GM12878 (cell line): ENCODE results near the gene CFAP99. TPM values are rescaled to one million over a fixed set of nuclear protein-coding genes. Genes with fewer than 3 reads are reported as not detected.

Experiments used
- ATAC-seq: fragments of 200-7000 bp; cut with Tn5 transposase; 3 replicates; pipeline ENCODE4 v1.9.1; 2020; ENCODE audit warnings: mild to moderate bottlenecking, moderate library complexity
- BruUV-seq: library from RNA; stranded (reverse); fragments of 400-500 nt; replicated peaks from 2 replicates; lab custom pipeline; 2021; lab: Mats Ljungman, UMichigan
- CTCF ChIA-PET: fragments of 300-600 bp; sonication (Branson Sonifier 250); formaldehyde crosslinking; extraction: SDS; loops from one replicate; lab custom pipeline; 2021; ENCODE audit warnings: inconsistent platforms; lab: Yijun Ruan, JAX
- POLR2A ChIA-PET: fragments of 350-600 bp; formaldehyde crosslinking; extraction: SDS; loops from one replicate; lab custom pipeline; 2021; ENCODE audit warnings: inconsistent platforms; lab: Charles Lee
- RAD21 ChIA-PET: fragments of 300-600 bp; sonication (Branson Sonifier 250); formaldehyde crosslinking; loops from one replicate; lab custom pipeline; 2023; ENCODE audit warnings: antibody characterized with exemption; ENCODE audit not compliant: unreplicated experiment; lab: Charles Lee
- SMC1A ChIA-PET: fragments of 300-600 bp; sonication (Branson Sonifier 250); formaldehyde crosslinking; loops from one replicate; lab custom pipeline; 2023; ENCODE audit not compliant: unreplicated experiment, uncharacterized antibody; lab: Charles Lee
- DNase-seq: peaks from one replicate; pipeline ENCODE4 v3.0.0-alpha.2; 2011; ENCODE audit warnings: low read depth, low spot score
- FAIRE-seq: peaks from 3 replicates; lab custom pipeline; 2011; peaks lifted over from hg19 to GRCh38; lab: Jason Lieb, UNC
- H2AFZ ChIP-seq: 2 replicates; pipeline ENCODE4 v1.6.0; 2011; ENCODE audit warnings: low read depth, low read length, control low read depth; ENCODE audit not compliant: control insufficient read depth
- H3K27ac ChIP-seq: 2 replicates; pipeline ENCODE4 v1.5.1; 2011; ENCODE audit warnings: control low read depth; ENCODE audit not compliant: control insufficient read depth, insufficient read depth
- H3K27me3 ChIP-seq, 2 experiments: replicated peaks in 1 of 2; 2 replicates each; pipeline versions ENCODE4 v1.6.0 to v1.6.1; 2011; ENCODE audit warnings: low read length in 1 of 2; ENCODE audit not compliant: control insufficient read depth in 2 of 2, insufficient read depth in 2 of 2
- H3K36me3 ChIP-seq, 2 experiments: 2 replicates each; pipeline ENCODE4 v1.5.1; 2011; ENCODE audit warnings: low read length in 1 of 2; ENCODE audit not compliant: control insufficient read depth in 2 of 2, insufficient read depth in 2 of 2
- H3K4me1 ChIP-seq: 2 replicates; pipeline ENCODE4 v1.6.1; 2011; ENCODE audit warnings: mild to moderate bottlenecking, low read length, moderate library complexity, mixed read lengths; ENCODE audit not compliant: control insufficient read depth, insufficient read depth
- H3K4me2 ChIP-seq: 2 replicates; pipeline ENCODE4 v1.6.0; 2011; ENCODE audit warnings: control low read depth; ENCODE audit not compliant: control insufficient read depth, insufficient read depth
- H3K4me3 ChIP-seq: fragments of 200-600 bp; sonication (generic); 2 replicates; pipeline ENCODE4 v1.5.1; 2016
- H3K79me2 ChIP-seq: 2 replicates; pipeline ENCODE4 v1.6.0; 2011; ENCODE audit warnings: low read length; ENCODE audit not compliant: control insufficient read depth, insufficient read depth
- H3K9ac ChIP-seq: 2 replicates; pipeline ENCODE4 v1.8.0; 2011; ENCODE audit warnings: low read length, control low read depth, mixed read lengths; ENCODE audit not compliant: control insufficient read depth, insufficient read depth
- H3K9me3 ChIP-seq: replicated peaks from 3 replicates; pipeline ENCODE4 v1.5.1; 2011; ENCODE audit warnings: mild to moderate bottlenecking, low read length; ENCODE audit not compliant: control insufficient read depth, insufficient read depth
- H4K20me1 ChIP-seq: 2 replicates; pipeline ENCODE4 v1.6.0; 2011; ENCODE audit not compliant: control insufficient read depth, insufficient read depth
- ASH2L ChIP-seq: fragments of 300-600, 200-600 bp; sonication (generic); IDR thresholded peaks from 2 replicates; pipeline ENCODE4 v1.6.1; 2017; ENCODE audit warnings: low read depth, mild to moderate bottlenecking, borderline replicate concordance
- ATF7 ChIP-seq: fragments of 450-650 bp; IDR thresholded peaks from 2 replicates; pipeline ENCODE4 v1.6.1; 2016; ENCODE audit warnings: low read depth, mild to moderate bottlenecking
- BHLHE40 ChIP-seq, 2 experiments: fragments of 450-650 bp in 1 of 2; IDR thresholded peaks; 2 replicates each; pipeline ENCODE4 v1.6.1; 2011 to 2017; ENCODE audit warnings: low read depth in 2 of 2, borderline replicate concordance in 1 of 2, improper control_type of control experiment in 1 of 2, low read length in 1 of 2, mild to moderate bottlenecking in 1 of 2
- CBFB ChIP-seq: IDR thresholded peaks from 2 replicates; pipeline ENCODE4 v1.6.1; 2016; ENCODE audit warnings: antibody characterized with exemption, low read depth
- HCFC1 ChIP-seq: fragments of 150-350 bp; IDR thresholded peaks from 2 replicates; pipeline ENCODE4 v1.6.1; 2014; ENCODE audit warnings: low read length
- RFX5 ChIP-seq: IDR thresholded peaks from 2 replicates; pipeline ENCODE4 v1.6.1; 2011; ENCODE audit warnings: low read depth, low read length, improper control_type of control experiment
- SREBF2 ChIP-seq: IDR thresholded peaks from 2 replicates; pipeline ENCODE4 v1.6.1; 2012; ENCODE audit warnings: mild to moderate bottlenecking, low read length
- ZZZ3 ChIP-seq: IDR thresholded peaks from 2 replicates; pipeline ENCODE4 v1.6.1; 2011; ENCODE audit warnings: low read depth; ENCODE audit not compliant: control insufficient read depth, insufficient read length
- WGBS: methylation state at CpG from one replicate; pipeline ENCODE4 v1.1.6; 2016; ENCODE audit warnings: low lambda C conversion rate; ENCODE audit not compliant: insufficient replicate concordance, insufficient coverage; ENCODE audit errors: missing lambda C conversion rate; 5-methylcytosine and 5-hydroxymethylcytosine counted together
- in situ Hi-C: fragments of 300-500 bp; cut with MboI; formaldehyde crosslinking; loops from 9 replicates; pipeline ENCODE4 v1.14.3; 2018; ENCODE audit warnings: mixed read lengths
- intact Hi-C: fragments of 100-400 bp; cut with micrococcal nuclease; formaldehyde crosslinking; loops from one replicate; pipeline ENCODE4 v1.14.2; 2022; ENCODE audit not compliant: unreplicated experiment
- polyA plus RNA-seq, 11 experiments: library from polyadenylated mRNA; depleted of rRNA in 4 of 11; unstranded in 6 of 11; stranded (reverse) in 5 of 11; fragments of >200 nt; fragmentation: Nextera tagmentation in 4 of 11; fragmentation: Illumina TruSeq in 1 of 11; extraction: Ambion mirVana in 4 of 11; extraction: Trizol in 1 of 11; gene quantifications; 1 replicate in 1 of 11; 2 replicates in 10 of 11; pipeline versions ENCODE4 v1.2.1 to v1.2.3, GENCODE V29; 2011 to 2016; ENCODE audit warnings: inconsistent platforms in 2 of 11, missing spikeins in 2 of 11, low read depth in 1 of 11
- total RNA-seq, 4 experiments: library from RNA; depleted of rRNA in 3 of 4; stranded (reverse); fragments of >200 nt in 3 of 4; fragmentation: Illumina TruSeq in 1 of 4; extraction: Trizol in 1 of 4; gene quantifications; 2 replicates each; pipeline versions ENCODE4 v1.2.1 to v1.2.3, GENCODE V29; 2013 to 2021
- TF ChIP-seq, protein P1 (sequence below): fragments of 450-650 bp; formaldehyde crosslinking; IDR thresholded peaks from 2 replicates; pipeline ENCODE4 v1.4.0; 2020; ENCODE audit warnings: mild to moderate bottlenecking, moderate library complexity
- TF ChIP-seq, protein P2 (sequence below): IDR thresholded peaks from 2 replicates; pipeline ENCODE4 v1.6.1; 2012; ENCODE audit warnings: low read depth, low read length, improper control_type of control experiment

CFAP99 gene
- total and polyA plus RNA-seq, 10 of the 15 experiments (the other 5 are each of a cell fraction or from before 2014, with no cell fraction given) = not detected

DNA sequence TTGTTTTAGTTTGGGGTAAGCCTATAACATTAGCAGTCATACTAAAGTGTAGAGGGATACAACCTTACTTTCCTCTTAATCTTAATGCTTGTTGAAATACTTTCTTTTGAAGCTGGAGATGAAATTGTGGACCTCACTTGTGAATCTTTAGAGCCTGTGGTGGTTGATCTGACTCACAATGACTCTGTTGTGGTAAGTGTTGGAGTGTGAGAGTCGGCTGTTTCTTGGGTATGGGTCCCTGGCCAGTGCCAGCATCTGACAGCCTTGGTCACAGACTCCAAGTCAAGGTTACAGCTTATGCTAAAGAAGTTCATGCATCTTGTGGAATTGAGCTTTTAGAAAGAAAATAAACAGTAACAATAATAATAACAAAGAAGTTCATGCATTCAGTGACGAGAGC is 81.8 kb downstream of the CFAP99 start:
- TF ChIP-seq, protein P1, sequence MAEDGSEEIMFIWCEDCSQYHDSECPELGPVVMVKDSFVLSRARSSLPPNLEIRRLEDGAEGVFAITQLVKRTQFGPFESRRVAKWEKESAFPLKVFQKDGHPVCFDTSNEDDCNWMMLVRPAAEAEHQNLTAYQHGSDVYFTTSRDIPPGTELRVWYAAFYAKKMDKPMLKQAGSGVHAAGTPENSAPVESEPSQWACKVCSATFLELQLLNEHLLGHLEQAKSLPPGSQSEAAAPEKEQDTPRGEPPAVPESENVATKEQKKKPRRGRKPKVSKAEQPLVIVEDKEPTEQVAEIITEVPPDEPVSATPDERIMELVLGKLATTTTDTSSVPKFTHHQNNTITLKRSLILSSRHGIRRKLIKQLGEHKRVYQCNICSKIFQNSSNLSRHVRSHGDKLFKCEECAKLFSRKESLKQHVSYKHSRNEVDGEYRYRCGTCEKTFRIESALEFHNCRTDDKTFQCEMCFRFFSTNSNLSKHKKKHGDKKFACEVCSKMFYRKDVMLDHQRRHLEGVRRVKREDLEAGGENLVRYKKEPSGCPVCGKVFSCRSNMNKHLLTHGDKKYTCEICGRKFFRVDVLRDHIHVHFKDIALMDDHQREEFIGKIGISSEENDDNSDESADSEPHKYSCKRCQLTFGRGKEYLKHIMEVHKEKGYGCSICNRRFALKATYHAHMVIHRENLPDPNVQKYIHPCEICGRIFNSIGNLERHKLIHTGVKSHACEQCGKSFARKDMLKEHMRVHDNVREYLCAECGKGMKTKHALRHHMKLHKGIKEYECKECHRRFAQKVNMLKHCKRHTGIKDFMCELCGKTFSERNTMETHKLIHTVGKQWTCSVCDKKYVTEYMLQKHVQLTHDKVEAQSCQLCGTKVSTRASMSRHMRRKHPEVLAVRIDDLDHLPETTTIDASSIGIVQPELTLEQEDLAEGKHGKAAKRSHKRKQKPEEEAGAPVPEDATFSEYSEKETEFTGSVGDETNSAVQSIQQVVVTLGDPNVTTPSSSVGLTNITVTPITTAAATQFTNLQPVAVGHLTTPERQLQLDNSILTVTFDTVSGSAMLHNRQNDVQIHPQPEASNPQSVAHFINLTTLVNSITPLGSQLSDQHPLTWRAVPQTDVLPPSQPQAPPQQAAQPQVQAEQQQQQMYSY (CRISPR knock-in tag) = no peak
- no peak for TF ChIP-seq ATF7
- no peak for TF ChIP-seq RFX5
- TF ChIP-seq ASH2L = no peak
- TF ChIP-seq ZZZ3 = no peak
- TF ChIP-seq HCFC1 = no peak
- TF ChIP-seq, protein P2, sequence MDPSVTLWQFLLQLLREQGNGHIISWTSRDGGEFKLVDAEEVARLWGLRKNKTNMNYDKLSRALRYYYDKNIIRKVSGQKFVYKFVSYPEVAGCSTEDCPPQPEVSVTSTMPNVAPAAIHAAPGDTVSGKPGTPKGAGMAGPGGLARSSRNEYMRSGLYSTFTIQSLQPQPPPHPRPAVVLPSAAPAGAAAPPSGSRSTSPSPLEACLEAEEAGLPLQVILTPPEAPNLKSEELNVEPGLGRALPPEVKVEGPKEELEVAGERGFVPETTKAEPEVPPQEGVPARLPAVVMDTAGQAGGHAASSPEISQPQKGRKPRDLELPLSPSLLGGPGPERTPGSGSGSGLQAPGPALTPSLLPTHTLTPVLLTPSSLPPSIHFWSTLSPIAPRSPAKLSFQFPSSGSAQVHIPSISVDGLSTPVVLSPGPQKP = no peak
- no peak for TF ChIP-seq BHLHE40 (IDR thresholded peaks at IDR 0.05; ENCODE audit: borderline replicate concordance in 1 of 2, low read depth in 2 of 2, low read length in 1 of 2)
- no peak for TF ChIP-seq SREBF2
- no peak for TF ChIP-seq CBFB
- intact Hi-C loops (no loop called here), in situ Hi-C loops (no loop called here)
- H3K4me3 ChIP-seq = no peak overlapping the region
- no TSS peak for BruUV-seq
- no peak overlapping the region for H2AFZ ChIP-seq
- H3K4me2 ChIP-seq = no peak overlapping the region
- DNase-seq (no peak), FAIRE-seq (no peak), ATAC-seq (no peak)
- no peak overlapping the region for H3K27ac ChIP-seq
- H3K27me3 ChIP-seq = no peaks in the 10 kb centered on the region
- ChIA-PET SMC1A (interaction anchor here (1.1 to 1.6 kb wide), 4 partner anchors 10 to 35 kb away, joined by 3 to 4 read pairs (median 3); no protein-coding TSS in a partner anchor), CTCF (interaction anchor here (0.7 kb wide), 1 partner anchor 91 kb away, joined by 3 read pairs; no protein-coding TSS in a partner anchor), RAD21 (interaction anchor here (0.6 kb wide), 1 partner anchor 77 kb away, joined by 3 read pairs; no protein-coding TSS in a partner anchor), POLR2A (interaction anchor here (0.6 kb wide), 1 partner anchor 33 kb away, joined by 3 read pairs; no protein-coding TSS in a partner anchor)
- peaks cover 24% of the 10 kb centered on the region for H3K4me1 ChIP-seq
- 73% methylated on average over 2 of the region's 2 CpGs for WGBS
- peaks cover 10% of the 10 kb centered on the region for H4K20me1 ChIP-seq
- H3K36me3 ChIP-seq = peaks cover 34 to 54% of the 10 kb centered on the region in 2 experiments
- no peak overlapping the region for H3K9ac ChIP-seq
- H3K79me2 ChIP-seq = peaks cover 18% of the 10 kb centered on the region
- no peaks in the 10 kb centered on the region for H3K9me3 ChIP-seq
